ENCODE measurements around the gene KRTAP1-1. TPM values are rescaled to one million over a fixed set of nuclear protein-coding genes. Genes with fewer than 3 reads are reported as not detected.

Gene KRTAP1-1
- polyA plus RNA-seq, 2 of the 4 experiments (the other 2 are of a cell fraction): not detected

GRCh38 chr17:41026715-41027471 is 14.4 kb downstream of the KRTAP1-1 start, which contains the start of gene KRTAP1-5 (continued):
- TF ChIP-seq RNF2 (IDR thresholded peaks at IDR 0.05; ENCODE audit: borderline replicate concordance, low read depth): no peak

- H3K4me2 ChIP-seq: no peak overlapping the region
- no peak for FAIRE-seq
- TF ChIP-seq FOSL2 (IDR thresholded peaks at IDR 0.05) (no peak), FOSL2 (CRISPR knock-in tag; IDR thresholded peaks at IDR 0.05) (no peak), MAFK (IDR thresholded peaks at IDR 0.05; ENCODE audit: partially characterized antibody) (no peak)
- CTCF ChIA-PET: interaction anchor here (1.0 to 2.9 kb wide), 3 partner anchors 16 to 524 kb away, joined by 3 to 6 read pairs (median 5); partner anchors contain the start of gene KRTAP1-1
- peaks cover 17% of the 10 kb centered on the region; the same call in 2 of the 3 replicates for H3K4me1 ChIP-seq
- POLR2A ChIA-PET: no interaction called here
- WGBS (ENCODE audit: missing lambda C conversion rate): 64% methylated on average over 3 of the region's 3 CpGs
- H3K9me3 ChIP-seq: no peaks in the 10 kb centered on the region
- no peak overlapping the region for H3K4me3 ChIP-seq
- DNase-seq (ENCODE audit: low read depth in 1 of 2, low spot score in 1 of 2): no peak
- ATAC-seq: no peak
- H3K27ac ChIP-seq: no peak overlapping the region
These were observed 16.6 kb downstream of the KRTAP1-1 start for GRCh38 chr17:41024697-41025096.

GRCh38 chr17:41020336-41020735 is 20.9 kb downstream of the KRTAP1-1 start:
- FAIRE-seq (peak; percentile 87), ATAC-seq (peak; percentile 33 to 62; a peak in 1 of 6 replicates), DNase-seq (ENCODE audit: low read depth in 1 of 2, low spot score in 1 of 2) (peak in 1 of 2 experiments; percentile 69)
- H3K4me2 ChIP-seq: peak overlapping the region; percentile 29
- no peak overlapping the region for H3K27ac ChIP-seq
- peaks cover 13% of the 10 kb centered on the region; the same call in 1 of the 3 replicates for H3K4me1 ChIP-seq
- POLR2A ChIA-PET: no interaction called here
- no peaks in the 10 kb centered on the region for H3K9me3 ChIP-seq
- CTCF ChIA-PET: interaction anchor here (1.4 to 2.7 kb wide), 3 partner anchors 9 to 628 kb away, joined by 5 to 8 read pairs (median 6); partner anchors contain the start of gene KRTAP1-4
- TF ChIP-seq RCOR1 (IDR thresholded peaks at IDR 0.05; ENCODE audit: low read depth, low read length): no peak
- TF ChIP-seq USF2 (IDR thresholded peaks at IDR 0.05): no peak
- peak; percentile 36; the same call in 1 of the 2 replicates for TF ChIP-seq GATA3 (IDR thresholded peaks at IDR 0.05; ENCODE audit: borderline replicate concordance)
- TF ChIP-seq MYC (IDR thresholded peaks at IDR 0.05; ENCODE audit: borderline replicate concordance, low read length): no peak
- TF ChIP-seq CBX8 (IDR thresholded peaks at IDR 0.05): no peak
- TF ChIP-seq RFX5 (IDR thresholded peaks at IDR 0.05): no peak
- no peak for TF ChIP-seq KDM5A (IDR thresholded peaks at IDR 0.05)
- no peak overlapping the region for H3K4me3 ChIP-seq

GRCh38 chr17:41019415-41019814 is 21.8 kb downstream of the KRTAP1-1 start:
- no peak overlapping the region for H3K4me3 ChIP-seq
- no peak for TF ChIP-seq TFCP2L1 (CRISPR knock-in tag; IDR thresholded peaks at IDR 0.05)
- no peak for TF ChIP-seq ESRRA (IDR thresholded peaks at IDR 0.05; ENCODE audit: borderline replicate concordance, low read length)
- no peak for TF ChIP-seq POLR2A (IDR thresholded peaks at IDR 0.05; ENCODE audit: low read length)
- TF ChIP-seq MAX (IDR thresholded peaks at IDR 0.05): no peak
- TF ChIP-seq GATA3 (IDR thresholded peaks at IDR 0.05; ENCODE audit: borderline replicate concordance): no peak
- TF ChIP-seq ZC3H11A (IDR thresholded peaks at IDR 0.05): no peak
- no peak for TF ChIP-seq TP53 (CRISPR knock-in tag; IDR thresholded peaks at IDR 0.05)
- TF ChIP-seq JUNB (IDR thresholded peaks at IDR 0.05): no peak
- TF ChIP-seq HDAC2 (IDR thresholded peaks at IDR 0.05): no peak
- no peak overlapping the region; a peak in 1 of 6 replicates for H3K27ac ChIP-seq
- FAIRE-seq: no peak
- no peak overlapping the region for H3K4me2 ChIP-seq
- 86% methylated on average over 3 of the region's 3 CpGs for WGBS (ENCODE audit: missing lambda C conversion rate)
- POLR2A ChIA-PET: no interaction called here
- CTCF ChIA-PET: interaction anchor here (2.7 kb wide), 1 partner anchor 629 kb away, joined by 8 read pairs; no protein-coding TSS in a partner anchor
- no peak for ATAC-seq
- peaks cover 13% of the 10 kb centered on the region; the same call in 1 of the 3 replicates for H3K4me1 ChIP-seq
- no peak for DNase-seq (ENCODE audit: low read depth in 1 of 2, low spot score in 1 of 2)
- H3K9me3 ChIP-seq: no peaks in the 10 kb centered on the region

GRCh38 chr17:41018541-41018940 is 22.7 kb downstream of the KRTAP1-1 start:
- ChIA-PET POLR2A (no interaction called here), CTCF (interaction anchor here (0.7 to 1.5 kb wide), 5 partner anchors 9 to 310 kb away, joined by 3 to 4 read pairs (median 3); partner anchors contain the start of gene KRTAP3-3)
- Histone ChIP-seq H3K4me1 (peaks cover 15% of the 10 kb centered on the region; the same call in 1 of the 3 replicates), H3K4me3 (no peak overlapping the region), H3K4me2 (no peak overlapping the region), H3K27ac (no peak overlapping the region), H3K9me3 (no peaks in the 10 kb centered on the region)
- FAIRE-seq: peak; percentile 72
- WGBS (ENCODE audit: missing lambda C conversion rate): 87% methylated on average over 3 of the region's 3 CpGs
- ATAC-seq: no peak
- DNase-seq (ENCODE audit: low read depth in 1 of 2, low spot score in 1 of 2): no peak
- TF ChIP-seq MAZ (IDR thresholded peaks at IDR 0.05; ENCODE audit: borderline replicate concordance, low read depth, low read length) (no peak), SREBF2 (IDR thresholded peaks at IDR 0.05) (no peak), PBX3 (IDR thresholded peaks at IDR 0.05) (no peak), ESRRA (IDR thresholded peaks at IDR 0.05; ENCODE audit: borderline replicate concordance, low read length) (no peak), ZC3H11A (IDR thresholded peaks at IDR 0.05) (no peak), CBX2 (IDR thresholded peaks at IDR 0.05; ENCODE audit: borderline replicate concordance, low read depth) (no peak), BHLHE40 (IDR thresholded peaks at IDR 0.05; ENCODE audit: low read depth, low read length) (no peak), ATOH8 (CRISPR knock-in tag; IDR thresholded peaks at IDR 0.05; ENCODE audit: low read depth) (no peak), MAFK (IDR thresholded peaks at IDR 0.05; ENCODE audit: partially characterized antibody) (no peak), ZFP36 (IDR thresholded peaks at IDR 0.05; ENCODE audit: borderline replicate concordance, partially characterized antibody) (no peak), RAD21 (conservative IDR thresholded peaks at IDR 0.05 in 1 of 2, IDR thresholded peaks at IDR 0.05 in 1 of 2) (no peak)

All from A549 (cell line).